GM21576 (cell line): ENCODE measurements around the gene ESRRB.

Experiments used
- ATAC-seq: cut with Tn5 transposase; IDR thresholded peaks from one replicate; pipeline ENCODE4 v1.9.1; 2021; ENCODE audit warnings: mild to moderate bottlenecking, moderate library complexity; ENCODE audit not compliant: unreplicated experiment

Gene ESRRB

GRCh38 chr14:76439237-76439775 is 63.4 kb downstream of the ESRRB start:
- no peak for ATAC-seq

- no peak for ATAC-seq
These were observed 70.5 kb downstream of the ESRRB start for GRCh38 chr14:76446486-76446885.

GRCh38 chr14:76446921-76447320 is 71.0 kb downstream of the ESRRB start:
- ATAC-seq = no peak

- no peak for ATAC-seq
These were observed 74.5 kb downstream of the ESRRB start for GRCh38 chr14:76450476-76450875.

GRCh38 chr14:76456200-76456599 is 80.3 kb downstream of the ESRRB start:
- ATAC-seq = no peak

GRCh38 chr14:76456891-76457586 is 81.1 kb downstream of the ESRRB start:
- ATAC-seq = no peak

- ATAC-seq = no peak
These were observed 81.9 kb downstream of the ESRRB start for GRCh38 chr14:76457841-76458240.

GRCh38 chr14:76461886-76462285 is 85.9 kb downstream of the ESRRB start:
- ATAC-seq = no peak

GRCh38 chr14:76462330-76462729 is 86.4 kb downstream of the ESRRB start:
- no peak for ATAC-seq

- ATAC-seq = no peak
These were observed 87.2 kb downstream of the ESRRB start for GRCh38 chr14:76463105-76463504.

GRCh38 chr14:76464856-76465255 is 88.9 kb downstream of the ESRRB start:
- no peak for ATAC-seq

- ATAC-seq = no peak
These were observed 89.7 kb downstream of the ESRRB start for GRCh38 chr14:76465664-76466063.

GRCh38 chr14:76467711-76468155 is 91.8 kb downstream of the ESRRB start:
- ATAC-seq = no peak

GRCh38 chr14:76472199-76472723 is 96.3 kb downstream of the ESRRB start:
- no peak for ATAC-seq

GRCh38 chr14:76473481-76474263 is 97.7 kb downstream of the ESRRB start:
- no peak for ATAC-seq

GRCh38 chr14:76480426-76480825 is 104.5 kb downstream of the ESRRB start:
- no peak for ATAC-seq

- ATAC-seq = no peak
These were observed 108.4 kb downstream of the ESRRB start for GRCh38 chr14:76484355-76484754.

GRCh38 chr14:76486251-76486743 is 110.4 kb downstream of the ESRRB start:
- ATAC-seq = no peak

GRCh38 chr14:76488551-76488950 is 112.6 kb downstream of the ESRRB start:
- no peak for ATAC-seq

- ATAC-seq = no peak
These were observed 113.7 kb downstream of the ESRRB start for GRCh38 chr14:76489667-76490066.

- no peak for ATAC-seq
These were observed 114.2 kb downstream of the ESRRB start for GRCh38 chr14:76490111-76490510.

- no peak for ATAC-seq
These were observed 114.8 kb downstream of the ESRRB start for GRCh38 chr14:76490735-76491134.
